Measurements from ENCODE around the gene CDC73.

- TF ChIP-seq CTCF (IDR thresholded peaks at IDR 0.05; ENCODE audit: extremely low read depth in 1 of 2, insufficient read depth in 1 of 2, low read depth in 1 of 2, low read length in 2 of 2): no peak
- TF ChIP-seq EZH2 (IDR thresholded peaks at IDR 0.05; ENCODE audit: borderline replicate concordance, low read depth, low read length, severe bottlenecking): no peak
- TF ChIP-seq MAX (IDR thresholded peaks at IDR 0.05; ENCODE audit: insufficient read depth, insufficient read length): no peak
- TF ChIP-seq POLR2A (IDR thresholded peaks at IDR 0.05; ENCODE audit: low read depth, low read length): no peak
- no peak for TF ChIP-seq JUN (IDR thresholded peaks at IDR 0.05; ENCODE audit: borderline replicate concordance, insufficient read depth, insufficient read length, low read depth)
- no peak for TF ChIP-seq POLR2AphosphoS5 (IDR thresholded peaks at IDR 0.05; ENCODE audit: insufficient read depth, low read depth, low read length)
- TF ChIP-seq MYC (IDR thresholded peaks at IDR 0.05; ENCODE audit: low read depth, low read length): no peak
Measured at GRCh38 chr1:193181536-193181935, 59.7 kb downstream of the CDC73 start.
